ENCODE results near the gene TUBB8. TPM values are rescaled to one million over a fixed set of nuclear protein-coding genes. Genes with fewer than 3 reads are reported as not detected.

Gene TUBB8
- total RNA-seq, result not detected

GRCh38 chr10:48996-49395 is at the start of gene TUBB8:
Gene TUBB8, minus strand, starts transcription at chr10:49296. Its CDS starts 58 bp downstream, at chr10:49238.

Other genes starting within 250 kb of the TUBB8 start
- 149 TPM for gene ZMYND11, start 86.2 kb upstream of the TUBB8 start, total RNA-seq

All from parietal lobe (tissue), 1 donor.